Osteoblast (primary cell): ENCODE measurements around the gene PRSS21. TPM values are rescaled to one million over a fixed set of nuclear protein-coding genes. Genes with fewer than 3 reads are reported as not detected.

Experiments used
- DNase-seq: peaks from one replicate; pipeline ENCODE4 v3.0.0; 2011; ENCODE audit warnings: low spot score, mixed read lengths; ENCODE audit not compliant: insufficient read length; ENCODE audit errors: missing footprints
- H2AFZ ChIP-seq: 2 replicates; pipeline ENCODE4 v1.6.0; 2011; ENCODE audit warnings: mild to moderate bottlenecking, low read length
- H3K27ac ChIP-seq: 2 replicates; pipeline ENCODE4 v1.5.1; 2011; ENCODE audit warnings: mild to moderate bottlenecking, low read depth, low read length, moderate library complexity
- H3K27me3 ChIP-seq: 2 replicates; pipeline ENCODE4 v1.6.0; 2012; ENCODE audit warnings: mild to moderate bottlenecking, control low read depth, inconsistent platforms, low read length, moderate library complexity; ENCODE audit not compliant: insufficient read depth
- H3K36me3 ChIP-seq: 2 replicates; pipeline ENCODE4 v1.5.1; 2011; ENCODE audit warnings: mild to moderate bottlenecking, low read length, control low read depth, moderate library complexity; ENCODE audit not compliant: insufficient read depth
- H3K4me1 ChIP-seq: 2 replicates; pipeline ENCODE4 v1.5.1; 2011; ENCODE audit warnings: mild to moderate bottlenecking, low read length, control low read depth, moderate library complexity; ENCODE audit not compliant: insufficient read depth
- H3K4me2 ChIP-seq: 2 replicates; pipeline ENCODE4 v1.6.0; 2011; ENCODE audit warnings: mild to moderate bottlenecking, low read length; ENCODE audit not compliant: insufficient read depth
- H3K4me3 ChIP-seq: fragments of 200-600 bp; sonication (generic); 3 replicates; pipeline ENCODE4 v1.5.1; 2012; ENCODE audit warnings: mild to moderate bottlenecking, low read length, inconsistent platforms; ENCODE audit not compliant: insufficient read depth
- H3K79me2 ChIP-seq: 2 replicates; pipeline ENCODE4 v1.6.0; 2012; ENCODE audit warnings: mild to moderate bottlenecking, low read length, control low read depth, inconsistent platforms; ENCODE audit not compliant: insufficient read depth
- H3K9me3 ChIP-seq: 2 replicates; pipeline ENCODE4 v1.5.1; 2011; ENCODE audit warnings: low read depth, low read length, control low read depth
- H4K20me1 ChIP-seq: 2 replicates; pipeline ENCODE4 v1.6.0; 2012; ENCODE audit warnings: mild to moderate bottlenecking, low read length, control low read depth; ENCODE audit not compliant: insufficient read depth
- CTCF ChIP-seq: IDR thresholded peaks from 2 replicates; pipeline ENCODE4 v1.5.1; 2011; ENCODE audit warnings: mild to moderate bottlenecking, low read depth, low read length, moderate library complexity; ENCODE audit errors: extremely low read depth
- total RNA-seq: library from RNA; depleted of rRNA; stranded (reverse); fragments of >200 nt; gene quantifications from 2 replicates; pipeline ENCODE4 v1.2.3, GENCODE V29; 2012

Gene PRSS21
- total RNA-seq, 1 donor, result not detected

DNA sequence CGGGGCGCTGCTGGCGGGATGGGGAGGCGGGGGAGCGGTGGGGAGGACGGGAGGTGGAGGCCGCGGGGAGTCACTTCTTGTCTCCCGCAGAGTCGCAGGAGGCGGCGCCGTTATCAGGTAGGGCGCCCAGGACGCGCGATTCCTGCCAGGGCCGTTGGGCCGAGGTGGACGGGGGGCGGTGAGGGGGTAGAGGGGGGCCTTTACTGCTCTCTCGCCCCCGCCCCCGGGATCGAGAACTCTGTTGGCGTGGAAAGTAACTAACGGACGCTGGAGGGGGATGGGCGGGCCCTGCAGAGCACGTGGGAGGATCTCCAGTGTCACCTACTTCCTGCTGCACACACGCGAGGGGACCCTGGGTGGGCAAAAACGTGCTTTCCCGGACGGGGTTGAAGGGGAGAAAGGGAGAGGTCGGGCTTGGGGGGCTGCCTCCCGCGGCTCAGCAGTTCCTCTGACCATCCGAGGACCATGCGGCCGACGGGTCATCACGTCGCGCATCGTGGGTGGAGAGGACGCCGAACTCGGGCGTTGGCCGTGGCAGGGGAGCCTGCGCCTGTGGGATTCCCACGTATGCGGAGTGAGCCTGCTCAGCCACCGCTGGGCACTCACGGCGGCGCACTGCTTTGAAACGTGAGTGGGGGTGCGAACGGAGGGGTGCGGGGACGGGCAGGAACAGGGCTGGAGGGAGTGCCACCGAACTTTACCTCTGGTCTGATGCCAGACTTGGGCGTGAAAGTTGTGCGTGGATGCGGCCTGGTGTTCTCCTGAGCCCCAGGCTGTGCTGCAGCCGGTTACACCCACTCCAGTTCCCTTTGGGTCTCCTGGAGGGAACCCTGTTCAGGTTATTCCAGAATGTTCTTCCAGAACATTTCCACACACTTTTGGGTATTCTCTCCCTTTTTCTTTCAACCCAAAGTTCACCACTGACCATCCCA lies 569 bp downstream of the PRSS21 start:
- Histone ChIP-seq H3K4me1 (no peaks in the 10 kb centered on the region), H3K27me3 (peaks cover 27% of the 10 kb centered on the region), H3K9me3 (no peaks in the 10 kb centered on the region), H3K36me3 (no peaks in the 10 kb centered on the region), H3K79me2 (no peaks in the 10 kb centered on the region), H3K4me2 (no peak overlapping the region), H3K4me3 (no peak overlapping the region), H4K20me1 (no peaks in the 10 kb centered on the region), H2AFZ (no peak overlapping the region), H3K27ac (no peak overlapping the region)
- peak; percentile 79 for DNase-seq
- no peak for TF ChIP-seq CTCF

GRCh38 chr16:2818272-2818876 lies 1.3 kb downstream of the PRSS21 start:
- no peaks in the 10 kb centered on the region for H3K4me1 ChIP-seq
- peaks cover 32% of the 10 kb centered on the region for H3K27me3 ChIP-seq
- H3K4me3 ChIP-seq, result no peak overlapping the region
- peak; percentile 87 for DNase-seq
- H4K20me1 ChIP-seq, result no peaks in the 10 kb centered on the region
- H3K79me2 ChIP-seq, result no peaks in the 10 kb centered on the region
- no peaks in the 10 kb centered on the region for H3K9me3 ChIP-seq
- no peak for TF ChIP-seq CTCF
- no peak overlapping the region for H3K4me2 ChIP-seq
- H3K36me3 ChIP-seq, result no peaks in the 10 kb centered on the region
- H3K27ac ChIP-seq, result no peak overlapping the region
- no peak overlapping the region for H2AFZ ChIP-seq

DNA sequence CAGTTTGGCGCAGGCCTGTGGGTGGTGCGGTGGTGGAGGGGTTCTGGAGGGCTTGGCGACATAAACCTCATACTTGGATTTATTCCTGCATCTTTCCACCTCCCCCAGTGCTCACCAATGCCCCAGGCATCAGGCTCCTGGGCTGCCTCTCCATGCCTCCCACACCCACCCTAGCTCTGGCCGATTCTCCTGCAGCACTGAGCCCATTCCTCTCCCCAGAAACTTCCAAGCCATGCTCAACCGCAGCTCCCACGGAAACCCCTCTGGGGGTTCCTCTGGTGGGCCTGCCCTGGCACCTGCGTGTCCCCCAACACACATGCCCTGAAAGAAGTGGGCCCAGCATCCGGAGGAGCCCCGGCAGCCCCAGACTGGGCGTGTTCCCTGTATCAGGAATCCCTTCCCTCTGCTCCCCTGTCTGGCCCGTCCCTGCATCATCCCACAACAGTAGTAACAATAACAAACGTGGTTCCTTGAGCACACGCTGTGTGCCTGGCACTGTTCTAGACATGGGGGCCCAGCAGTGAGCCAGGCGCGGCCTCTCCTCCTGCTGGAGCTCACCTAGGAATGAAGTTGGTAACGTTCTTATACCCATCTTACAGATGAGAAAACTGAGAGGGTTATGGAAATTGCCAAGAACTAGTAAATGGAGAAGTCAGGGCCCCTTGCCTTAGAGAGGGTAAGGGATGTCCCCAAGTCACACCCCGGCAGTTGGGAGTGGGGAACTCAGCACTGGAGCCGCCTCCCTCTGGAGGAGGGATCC lies 2.3 kb downstream of the PRSS21 start:
- H3K4me2 ChIP-seq, result no peak overlapping the region
- TF ChIP-seq CTCF, result no peak
- peaks cover 31% of the 10 kb centered on the region for H3K27me3 ChIP-seq
- no peak overlapping the region for H3K27ac ChIP-seq
- no peaks in the 10 kb centered on the region for H4K20me1 ChIP-seq
- DNase-seq, result peak; percentile 58
- no peaks in the 10 kb centered on the region for H3K9me3 ChIP-seq
- H3K79me2 ChIP-seq, result no peaks in the 10 kb centered on the region
- H3K4me1 ChIP-seq, result no peaks in the 10 kb centered on the region
- no peaks in the 10 kb centered on the region for H3K36me3 ChIP-seq
- H3K4me3 ChIP-seq, result no peak overlapping the region
- no peak overlapping the region for H2AFZ ChIP-seq
